ENCODE results near the gene FSTL4. TPM values are rescaled to one million over a fixed set of nuclear protein-coding genes. Genes with fewer than 3 reads are reported as not detected.

FSTL4 gene
- total RNA-seq, 4 donors from 2014 or later = 0.22 to 0.47 (median 0.27) TPM; not detected in 1

DNA sequence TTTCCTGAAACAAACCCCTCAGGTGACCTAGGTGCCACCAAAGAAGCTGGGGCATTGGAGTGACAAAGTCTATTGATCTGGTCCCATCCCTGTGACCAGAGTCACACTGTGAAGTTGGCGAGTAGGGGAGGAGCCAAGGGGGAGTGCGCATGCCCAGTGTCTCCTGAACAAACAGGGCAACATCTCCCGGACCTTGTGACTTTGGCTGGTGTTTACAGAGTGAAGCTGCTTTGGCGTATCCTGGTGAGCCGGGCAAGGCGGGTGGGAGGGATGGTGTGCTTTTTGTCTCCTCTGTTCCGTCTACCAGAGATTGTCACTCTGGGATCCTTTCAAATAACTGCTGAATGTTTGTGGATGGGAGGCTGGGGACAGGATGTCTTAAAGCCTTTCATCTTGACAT is 356.1 kb downstream of the FSTL4 start:
- no peaks in the 10 kb centered on the region for H3K9me3 ChIP-seq
- no peak overlapping the region for H3K27ac ChIP-seq
- ATAC-seq = no peak
- no peak overlapping the region for H3K4me3 ChIP-seq
- H3K27me3 ChIP-seq = no peaks in the 10 kb centered on the region
- H3K36me3 ChIP-seq = no peaks in the 10 kb centered on the region
- H3K4me1 ChIP-seq = no peaks in the 10 kb centered on the region
- WGBS, 2 donors (ENCODE audit: low coverage in 1 of 2) = 76% methylated on average over 6 of the region's 7 CpGs; no CpG with 5 or more reads in 1 of the 2 donors
- TF ChIP-seq POLR2A (IDR thresholded peaks at IDR 0.05) = no peak
- no peak for TF ChIP-seq POLR2AphosphoS5 (IDR thresholded peaks at IDR 0.05)
- TF ChIP-seq, protein P1, sequence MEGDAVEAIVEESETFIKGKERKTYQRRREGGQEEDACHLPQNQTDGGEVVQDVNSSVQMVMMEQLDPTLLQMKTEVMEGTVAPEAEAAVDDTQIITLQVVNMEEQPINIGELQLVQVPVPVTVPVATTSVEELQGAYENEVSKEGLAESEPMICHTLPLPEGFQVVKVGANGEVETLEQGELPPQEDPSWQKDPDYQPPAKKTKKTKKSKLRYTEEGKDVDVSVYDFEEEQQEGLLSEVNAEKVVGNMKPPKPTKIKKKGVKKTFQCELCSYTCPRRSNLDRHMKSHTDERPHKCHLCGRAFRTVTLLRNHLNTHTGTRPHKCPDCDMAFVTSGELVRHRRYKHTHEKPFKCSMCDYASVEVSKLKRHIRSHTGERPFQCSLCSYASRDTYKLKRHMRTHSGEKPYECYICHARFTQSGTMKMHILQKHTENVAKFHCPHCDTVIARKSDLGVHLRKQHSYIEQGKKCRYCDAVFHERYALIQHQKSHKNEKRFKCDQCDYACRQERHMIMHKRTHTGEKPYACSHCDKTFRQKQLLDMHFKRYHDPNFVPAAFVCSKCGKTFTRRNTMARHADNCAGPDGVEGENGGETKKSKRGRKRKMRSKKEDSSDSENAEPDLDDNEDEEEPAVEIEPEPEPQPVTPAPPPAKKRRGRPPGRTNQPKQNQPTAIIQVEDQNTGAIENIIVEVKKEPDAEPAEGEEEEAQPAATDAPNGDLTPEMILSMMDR (IDR thresholded peaks at IDR 0.05) = no peak
- TF ChIP-seq EP300 (IDR thresholded peaks at IDR 0.05) = no peak

DNA sequence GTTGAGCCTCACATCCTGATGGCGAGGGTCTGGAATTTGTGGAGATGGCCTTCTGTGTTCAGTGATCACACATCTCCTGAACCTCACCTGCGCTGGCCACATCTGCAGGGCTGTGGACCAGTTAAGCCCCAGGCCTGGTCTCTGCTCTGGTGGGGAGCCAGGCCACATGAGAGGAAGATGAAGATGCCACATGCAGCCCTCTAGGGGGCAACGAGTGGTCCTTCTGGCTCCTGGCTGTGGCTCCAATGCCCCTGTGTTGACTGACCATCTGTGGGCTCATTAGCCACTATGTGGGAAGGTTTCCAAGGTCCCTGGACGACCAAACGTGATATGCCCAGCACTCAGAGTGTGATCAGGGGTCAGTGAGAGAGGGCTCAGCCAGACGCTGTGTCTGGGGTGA is 357.5 kb downstream of the FSTL4 start:
- no peaks in the 10 kb centered on the region for H3K27me3 ChIP-seq
- ATAC-seq = no peak
- no peaks in the 10 kb centered on the region for H3K36me3 ChIP-seq
- no peak overlapping the region for H3K27ac ChIP-seq
- no peaks in the 10 kb centered on the region for H3K9me3 ChIP-seq
- H3K4me3 ChIP-seq = no peak overlapping the region
- H3K4me1 ChIP-seq = no peaks in the 10 kb centered on the region
- TF ChIP-seq POLR2AphosphoS5 (IDR thresholded peaks at IDR 0.05) (no peak), EP300 (IDR thresholded peaks at IDR 0.05) (no peak), POLR2A (IDR thresholded peaks at IDR 0.05) (no peak)
- TF ChIP-seq, protein P1 (IDR thresholded peaks at IDR 0.05) = no peak
- no CpG with 5 or more reads among the region's 6 CpGs for WGBS, 2 donors (ENCODE audit: low coverage in 1 of 2)

DNA sequence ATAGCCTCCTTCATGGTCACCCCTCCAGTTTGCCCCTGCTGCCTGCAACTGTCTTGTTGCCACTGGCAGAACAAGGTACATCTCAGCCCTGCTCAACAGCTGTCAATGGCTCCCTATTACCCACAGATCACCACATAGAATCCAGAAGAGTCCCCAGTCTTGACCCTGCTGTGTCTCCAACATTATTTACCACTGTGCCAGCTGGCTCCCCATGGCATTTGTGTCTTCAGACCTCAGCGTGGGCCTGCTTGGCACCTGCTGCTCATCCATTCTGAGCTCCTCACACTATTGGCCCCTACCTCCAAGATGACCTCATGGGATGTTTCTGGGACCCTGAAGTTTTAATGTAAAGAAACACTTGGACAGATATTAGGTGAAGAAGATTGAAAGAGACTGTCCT is 358.7 kb downstream of the FSTL4 start:
- no peaks in the 10 kb centered on the region for H3K36me3 ChIP-seq
- no peaks in the 10 kb centered on the region for H3K4me1 ChIP-seq
- H3K4me3 ChIP-seq = no peak overlapping the region
- ATAC-seq = no peak
- H3K9me3 ChIP-seq = no peaks in the 10 kb centered on the region
- no peaks in the 10 kb centered on the region for H3K27me3 ChIP-seq
- TF ChIP-seq POLR2A (IDR thresholded peaks at IDR 0.05) (no peak), EP300 (IDR thresholded peaks at IDR 0.05) (no peak), POLR2AphosphoS5 (IDR thresholded peaks at IDR 0.05) (no peak)
- TF ChIP-seq, protein P1 (IDR thresholded peaks at IDR 0.05) = no peak
- 50% methylated on average over 1 of the region's 1 CpG; no CpG with 5 or more reads in 1 of the 2 donors for WGBS, 2 donors (ENCODE audit: low coverage in 1 of 2)
- no peak overlapping the region for H3K27ac ChIP-seq

DNA sequence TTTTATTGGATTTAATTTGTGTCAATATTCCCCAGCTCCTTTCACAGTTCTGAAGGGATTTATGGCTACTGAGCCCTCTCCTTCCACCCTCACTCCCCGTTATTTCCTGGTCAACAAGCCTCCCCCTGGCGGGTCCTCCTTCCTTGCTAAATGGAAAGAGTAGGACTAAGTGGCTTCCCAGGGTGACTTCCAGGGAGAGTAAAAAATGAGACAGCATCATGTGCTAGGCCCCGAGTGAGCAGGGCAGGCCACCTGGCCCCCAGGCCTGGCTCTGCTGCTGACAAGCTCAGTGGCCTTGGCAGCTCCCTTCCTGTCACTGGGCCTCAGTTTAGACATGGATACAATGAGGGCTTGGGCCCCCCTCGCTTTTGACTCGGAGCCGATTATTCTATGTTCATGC is 359.3 kb downstream of the FSTL4 start:
- 77 to 80% methylated on average over 2 to 5 of the region's 6 CpGs for WGBS, 2 donors (ENCODE audit: low coverage in 1 of 2)
- H3K27me3 ChIP-seq = no peaks in the 10 kb centered on the region
- no peaks in the 10 kb centered on the region for H3K4me1 ChIP-seq
- H3K27ac ChIP-seq = no peak overlapping the region
- no peak overlapping the region for H3K4me3 ChIP-seq
- TF ChIP-seq EP300 (IDR thresholded peaks at IDR 0.05) (no peak), POLR2AphosphoS5 (IDR thresholded peaks at IDR 0.05) (no peak), POLR2A (IDR thresholded peaks at IDR 0.05) (no peak)
- TF ChIP-seq, protein P1 (IDR thresholded peaks at IDR 0.05) = no peak
- no peaks in the 10 kb centered on the region for H3K9me3 ChIP-seq
- no peak for ATAC-seq
- H3K36me3 ChIP-seq = no peaks in the 10 kb centered on the region

DNA sequence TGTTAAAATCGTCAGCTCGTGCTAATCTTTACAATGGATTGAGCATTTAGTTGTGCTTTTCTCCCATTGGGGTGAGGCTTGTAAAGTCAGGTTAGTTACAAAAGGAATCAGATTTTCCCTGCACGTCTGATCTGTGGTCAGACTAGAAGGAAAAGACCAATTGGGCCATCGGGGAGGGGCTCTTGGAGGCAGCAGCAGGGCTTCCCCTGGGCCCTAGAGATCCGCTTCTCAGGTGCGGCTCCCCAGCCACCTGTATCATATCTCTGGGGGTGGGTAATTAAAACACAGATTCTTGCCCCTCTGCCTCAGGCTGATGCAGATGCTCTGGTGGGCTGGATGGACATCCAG is 360.2 kb downstream of the FSTL4 start:
- Histone ChIP-seq H3K27ac (no peak overlapping the region), H3K4me1 (no peaks in the 10 kb centered on the region), H3K4me3 (no peak overlapping the region), H3K27me3 (no peaks in the 10 kb centered on the region), H3K36me3 (no peaks in the 10 kb centered on the region), H3K9me3 (no peaks in the 10 kb centered on the region)
- ATAC-seq = no peak
- TF ChIP-seq POLR2AphosphoS5 (IDR thresholded peaks at IDR 0.05) (no peak), EP300 (IDR thresholded peaks at IDR 0.05) (no peak)
- TF ChIP-seq, protein P1 (IDR thresholded peaks at IDR 0.05) = no peak
- whole genome bisulfite sequencing, 2 donors (ENCODE audit: low coverage in 1 of 2) = 40 to 58% methylated on average over 2 to 4 of the region's 6 CpGs
